Hematopoietic multipotent progenitor cell (in vitro differentiated cells): ENCODE measurements around the gene CATSPER3. TPM values are rescaled to one million over a fixed set of nuclear protein-coding genes. Genes with fewer than 3 reads are reported as not detected.

ENCODE experiments used
- DNase-seq, 3 donors: peaks; one replicate each; pipeline ENCODE4 v3.0.0-alpha.2; 2011 to 2015; ENCODE audit warnings: low read depth in 2 of 3, low spot score in 2 of 3
- small RNA-seq: library from RNA; depleted of rRNA; stranded (forward); fragments of <200 nt; gene quantifications from one replicate; pipeline ENCODE3, GENCODE V24; 2012
- total RNA-seq: library from RNA; depleted of rRNA; stranded (reverse); fragments of >200 nt; gene quantifications from one replicate; pipeline ENCODE4 v1.2.3, GENCODE V29; 2012

CATSPER3 gene
- total RNA-seq, 1 donor, result 0.27 TPM

GRCh38 chr5:135057233-135057632 lies 89.5 kb downstream of the CATSPER3 start:
- DNase-seq, result no peak

GRCh38 chr5:135058331-135058732 lies 90.6 kb downstream of the CATSPER3 start:
- DNase-seq, result no peak

GRCh38 chr5:135059000-135059923 lies 91.6 kb downstream of the CATSPER3 start:
- DNase-seq, result no peak

- DNase-seq, result no peak
These were observed 92.3 kb downstream of the CATSPER3 start for GRCh38 chr5:135060021-135060420.

GRCh38 chr5:135061001-135061400 lies 93.3 kb downstream of the CATSPER3 start:
- DNase-seq, result no peak

Small RNA genes within 50 kb of the gene (small RNA-seq; reads per million reads assigned to genes)
- gene MIR4461 (not detected), gene MTND3P25 (not detected), gene MTND4LP30 (not detected)

Other genes with a start within 250 kb of the CATSPER3 start
- gene CAMLG, start 229.4 kb upstream of the CATSPER3 start, total RNA-seq, result 28.5 TPM
- 13.2 TPM for gene DDX46, start 209.1 kb upstream of the CATSPER3 start, total RNA-seq
- gene C5orf24, start 121.9 kb upstream of the CATSPER3 start, total RNA-seq, result 15.3 TPM
- gene TXNDC15, start 93.5 kb upstream of the CATSPER3 start, total RNA-seq, result 87.8 TPM
- gene PCBD2, start 62.8 kb upstream of the CATSPER3 start, total RNA-seq, result 5.9 TPM
- gene PITX1, start 66.3 kb downstream of the CATSPER3 start, total RNA-seq, result under 0.01 TPM